OCI-LY1 (cell line): ENCODE results near the gene NFYC.
"Not testable (repeated sequence)": the region's sequence is repeated elsewhere in the genome, so short reads cannot be mapped to it uniquely, and the experiment has no call there.

Source experiments
- CTCF ChIP-seq: fragments of 200-600 bp; sonication (generic), shearing (Covaris generic); IDR thresholded peaks from 2 replicates; pipeline ENCODE4 v1.5.1; 2017; ENCODE audit warnings: mild to moderate bottlenecking, antibody characterized with exemption, low read length, moderate library complexity, mixed read lengths
- EZH2 ChIP-seq: fragments of 200-600 bp; sonication (generic), shearing (Covaris generic); IDR thresholded peaks from 2 replicates; pipeline ENCODE4 v1.8.0; 2017; ENCODE audit warnings: borderline replicate concordance, mixed run types, mild to moderate bottlenecking, antibody characterized with exemption, low read length, moderate library complexity, mixed read lengths

GRCh38 chr1:40702810-40703209 is 11.3 kb downstream of the NFYC start:
- not testable (repeated sequence) for TF ChIP-seq CTCF, EZH2
